ENCODE data around the gene PRKCH.

DNA sequence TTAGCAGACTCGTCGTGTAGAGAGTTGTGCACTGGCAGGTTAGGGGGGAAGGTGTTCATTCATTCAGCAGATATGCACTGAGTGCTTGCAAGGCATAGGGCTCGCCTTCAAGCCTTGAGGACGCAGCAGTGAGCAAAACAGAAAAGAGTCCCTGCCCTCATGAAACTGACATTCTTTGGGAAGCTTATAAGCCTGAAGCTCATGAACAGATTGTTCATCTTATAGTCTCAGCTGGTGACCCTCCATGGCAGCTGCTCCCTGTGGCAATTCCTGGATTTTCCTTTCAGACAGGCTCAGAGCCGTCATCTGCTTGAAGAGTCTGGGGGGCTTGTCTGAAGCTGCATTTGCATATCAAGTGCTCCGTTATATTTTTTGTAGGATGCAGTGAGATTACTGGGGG, 148.4 kb downstream of the PRKCH start:
- TF ChIP-seq, protein P1, sequence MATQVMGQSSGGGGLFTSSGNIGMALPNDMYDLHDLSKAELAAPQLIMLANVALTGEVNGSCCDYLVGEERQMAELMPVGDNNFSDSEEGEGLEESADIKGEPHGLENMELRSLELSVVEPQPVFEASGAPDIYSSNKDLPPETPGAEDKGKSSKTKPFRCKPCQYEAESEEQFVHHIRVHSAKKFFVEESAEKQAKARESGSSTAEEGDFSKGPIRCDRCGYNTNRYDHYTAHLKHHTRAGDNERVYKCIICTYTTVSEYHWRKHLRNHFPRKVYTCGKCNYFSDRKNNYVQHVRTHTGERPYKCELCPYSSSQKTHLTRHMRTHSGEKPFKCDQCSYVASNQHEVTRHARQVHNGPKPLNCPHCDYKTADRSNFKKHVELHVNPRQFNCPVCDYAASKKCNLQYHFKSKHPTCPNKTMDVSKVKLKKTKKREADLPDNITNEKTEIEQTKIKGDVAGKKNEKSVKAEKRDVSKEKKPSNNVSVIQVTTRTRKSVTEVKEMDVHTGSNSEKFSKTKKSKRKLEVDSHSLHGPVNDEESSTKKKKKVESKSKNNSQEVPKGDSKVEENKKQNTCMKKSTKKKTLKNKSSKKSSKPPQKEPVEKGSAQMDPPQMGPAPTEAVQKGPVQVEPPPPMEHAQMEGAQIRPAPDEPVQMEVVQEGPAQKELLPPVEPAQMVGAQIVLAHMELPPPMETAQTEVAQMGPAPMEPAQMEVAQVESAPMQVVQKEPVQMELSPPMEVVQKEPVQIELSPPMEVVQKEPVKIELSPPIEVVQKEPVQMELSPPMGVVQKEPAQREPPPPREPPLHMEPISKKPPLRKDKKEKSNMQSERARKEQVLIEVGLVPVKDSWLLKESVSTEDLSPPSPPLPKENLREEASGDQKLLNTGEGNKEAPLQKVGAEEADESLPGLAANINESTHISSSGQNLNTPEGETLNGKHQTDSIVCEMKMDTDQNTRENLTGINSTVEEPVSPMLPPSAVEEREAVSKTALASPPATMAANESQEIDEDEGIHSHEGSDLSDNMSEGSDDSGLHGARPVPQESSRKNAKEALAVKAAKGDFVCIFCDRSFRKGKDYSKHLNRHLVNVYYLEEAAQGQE (IDR thresholded peaks at IDR 0.05; ENCODE audit: insufficient read depth in 1 of 2, low read depth in 2 of 2, low read length in 2 of 2), result no peak
- no peak for TF ChIP-seq TAF1 (IDR thresholded peaks at IDR 0.05; ENCODE audit: borderline replicate concordance, insufficient read depth, low read length)
